GM23338 (cell line): ENCODE measurements around the gene THNSL1. TPM values are rescaled to one million over a fixed set of nuclear protein-coding genes. Genes with fewer than 3 reads are reported as not detected.

Source experiments
- ATAC-seq: fragments of 200-7000 bp; cut with Tn5 transposase; 3 replicates; pipeline ENCODE4 v1.9.1; 2020
- DNase-seq: peaks from one replicate; pipeline ENCODE4 v3.0.0-alpha.2; 2015; ENCODE audit warnings: low spot score
- H2AFZ ChIP-seq: fragments of 200-600 bp; sonication (generic); 2 replicates; pipeline ENCODE4 v1.8.0; 2016; ENCODE audit warnings: antibody characterized with exemption, mild to moderate bottlenecking, moderate library complexity
- H3F3A ChIP-seq: fragments of 200-600 bp; sonication (generic); replicated peaks from 2 replicates; pipeline ENCODE4 v1.8.0; 2017; ENCODE audit warnings: antibody characterized with exemption, mixed run types, low read depth
- H3K27ac ChIP-seq: fragments of 200-600 bp; sonication (generic); 2 replicates; pipeline ENCODE4 v1.6.1; 2016; ENCODE audit warnings: low read depth
- H3K27me3 ChIP-seq: fragments of 200-600 bp; sonication (generic); 2 replicates; pipeline ENCODE4 v1.8.0; 2016; ENCODE audit warnings: mild to moderate bottlenecking, mixed run types, moderate library complexity; ENCODE audit not compliant: insufficient read depth
- H3K36me3 ChIP-seq: fragments of 200-600 bp; sonication (generic); 2 replicates; pipeline ENCODE4 v1.8.0; 2016; ENCODE audit warnings: mild to moderate bottlenecking; ENCODE audit not compliant: insufficient read depth
- H3K4me1 ChIP-seq: fragments of 200-600 bp; sonication (generic); 2 replicates; pipeline ENCODE4 v1.8.0; 2016; ENCODE audit warnings: mild to moderate bottlenecking, moderate library complexity; ENCODE audit not compliant: insufficient read depth
- H3K4me2 ChIP-seq: fragments of 200-600 bp; sonication (generic); 2 replicates; pipeline ENCODE4 v1.7.1; 2017; ENCODE audit warnings: mixed run types
- H3K4me3 ChIP-seq: fragments of 200-600 bp; sonication (generic); 2 replicates; pipeline ENCODE4 v1.6.1; 2016; ENCODE audit warnings: mixed run types
- H3K79me2 ChIP-seq: fragments of 200-600 bp; sonication (generic); replicated peaks from 2 replicates; pipeline ENCODE4 v1.8.0; 2017; ENCODE audit warnings: mild to moderate bottlenecking; ENCODE audit not compliant: insufficient read depth
- H3K9me2 ChIP-seq: fragments of 200-600 bp; sonication (generic); 2 replicates; pipeline ENCODE4 v1.8.0; 2017; ENCODE audit not compliant: insufficient read depth
- H4K20me1 ChIP-seq: fragments of 200-600 bp; sonication (generic); replicated peaks from 2 replicates; pipeline ENCODE4 v1.8.0; 2017; ENCODE audit warnings: mild to moderate bottlenecking; ENCODE audit not compliant: insufficient read depth
- H3K27ac Mint-ChIP-seq: 2 replicates; pipeline ENCODE4 v1.8.0; 2020; ENCODE audit warnings: inconsistent platforms, mild to moderate bottlenecking, moderate library complexity, mixed read lengths
- H3K27me3 Mint-ChIP-seq: 3 replicates; pipeline ENCODE4 v1.8.0; 2022; ENCODE audit warnings: low read depth, mild to moderate bottlenecking, moderate library complexity, mixed read lengths, inconsistent platforms; ENCODE audit not compliant: insufficient read depth, poor library complexity
- H3K36me3 Mint-ChIP-seq: 3 replicates; pipeline ENCODE4 v1.8.0; 2021; ENCODE audit warnings: low read depth, mild to moderate bottlenecking, inconsistent platforms, moderate library complexity, mixed read lengths
- H3K4me1 Mint-ChIP-seq: 3 replicates; pipeline ENCODE4 v1.8.0; 2020; ENCODE audit warnings: mild to moderate bottlenecking, inconsistent platforms, mixed read lengths
- H3K4me3 Mint-ChIP-seq: 3 replicates; pipeline ENCODE4 v1.8.0; 2021; ENCODE audit warnings: moderate library complexity, mild to moderate bottlenecking, inconsistent platforms, mixed read lengths
- H3K9me3 Mint-ChIP-seq: 3 replicates; pipeline ENCODE4 v1.8.0; 2020; ENCODE audit warnings: moderate library complexity, mild to moderate bottlenecking, inconsistent platforms, mixed read lengths
- CREB1 ChIP-seq: fragments of 250-450 bp; sonication (Bioruptor Pico); IDR thresholded peaks from 2 replicates; pipeline ENCODE4 v1.5.0; 2020; ENCODE audit warnings: low read depth, mild to moderate bottlenecking, moderate library complexity
- CTCF ChIP-seq, 2 experiments: fragments of 200-600 bp in 1 of 2; sonication (generic) in 1 of 2; conservative IDR thresholded peaks; 2 replicates each; pipeline versions ENCODE4 v1.5.1 to v1.6.1; 2016 to 2017; ENCODE audit warnings: antibody characterized with exemption in 2 of 2, low read depth in 2 of 2, mild to moderate bottlenecking in 2 of 2, moderate library complexity in 1 of 2
- ETS1 ChIP-seq: IDR thresholded peaks from 2 replicates; pipeline ENCODE4 v1.6.1; 2016; ENCODE audit warnings: antibody characterized with exemption
- EZH2 ChIP-seq: fragments of 200-600 bp; sonication (generic); IDR thresholded peaks from one replicate; pipeline ENCODE4 v1.8.0; 2017; ENCODE audit warnings: antibody characterized with exemption, mild to moderate bottlenecking, low read depth; ENCODE audit not compliant: unreplicated experiment
- EZH2phosphoT487 ChIP-seq: fragments of 200-600 bp; sonication (generic); IDR thresholded peaks from one replicate; pipeline ENCODE4 v1.8.1; 2018; ENCODE audit warnings: antibody characterized with exemption; ENCODE audit not compliant: unreplicated experiment
- JUNB ChIP-seq: IDR thresholded peaks from one replicate; pipeline ENCODE4 v1.6.1; 2016; ENCODE audit warnings: antibody characterized with exemption; ENCODE audit not compliant: unreplicated experiment
- NANOG ChIP-seq: IDR thresholded peaks from 2 replicates; pipeline ENCODE4 v1.6.1; 2016; ENCODE audit warnings: antibody characterized with exemption, borderline replicate concordance
- POLR2AphosphoS5 ChIP-seq: IDR thresholded peaks from 2 replicates; pipeline ENCODE4 v1.6.1; 2016; ENCODE audit warnings: antibody characterized with exemption, low read depth
- STAT1 ChIP-seq: IDR thresholded peaks from one replicate; pipeline ENCODE4 v1.6.1; 2016; ENCODE audit warnings: antibody characterized with exemption; ENCODE audit not compliant: unreplicated experiment
- ZNF114 ChIP-seq: fragments of 250-450 bp; sonication (Bioruptor Pico); IDR thresholded peaks from 2 replicates; pipeline ENCODE4 v1.5.0; 2020; ENCODE audit warnings: mild to moderate bottlenecking, moderate library complexity
- ZNF331 ChIP-seq: fragments of 250-450 bp; sonication (Bioruptor Pico); IDR thresholded peaks from 2 replicates; pipeline ENCODE4 v1.5.0; 2020; ENCODE audit warnings: low read depth, mild to moderate bottlenecking, moderate library complexity
- polyA plus RNA-seq: library from polyadenylated mRNA; unstranded; fragments of >200 nt; fragmentation: Nextera tagmentation; extraction: Ambion mirVana; gene quantifications from 2 replicates; pipeline ENCODE4 v1.2.1, GENCODE V29; 2016
- total RNA-seq: library from RNA; depleted of rRNA; stranded (reverse); fragments of >200 nt; shearing (Covaris generic); gene quantifications from 2 replicates; pipeline ENCODE4 v1.2.3, GENCODE V29; 2014
- TF ChIP-seq, protein P1 (sequence below): IDR thresholded peaks from one replicate; pipeline ENCODE4 v1.6.1; 2018; ENCODE audit warnings: antibody characterized with exemption; ENCODE audit not compliant: unreplicated experiment
- TF ChIP-seq, protein P2 (sequence below): fragments of 250-450 bp; sonication (Bioruptor Pico); IDR thresholded peaks from 2 replicates; pipeline ENCODE4 v1.5.0; 2020; ENCODE audit warnings: mild to moderate bottlenecking, moderate library complexity

THNSL1 gene
- total and polyA plus RNA-seq, 2 experiments from 2014 or later = 2.6 to 5.8 TPM

DNA sequence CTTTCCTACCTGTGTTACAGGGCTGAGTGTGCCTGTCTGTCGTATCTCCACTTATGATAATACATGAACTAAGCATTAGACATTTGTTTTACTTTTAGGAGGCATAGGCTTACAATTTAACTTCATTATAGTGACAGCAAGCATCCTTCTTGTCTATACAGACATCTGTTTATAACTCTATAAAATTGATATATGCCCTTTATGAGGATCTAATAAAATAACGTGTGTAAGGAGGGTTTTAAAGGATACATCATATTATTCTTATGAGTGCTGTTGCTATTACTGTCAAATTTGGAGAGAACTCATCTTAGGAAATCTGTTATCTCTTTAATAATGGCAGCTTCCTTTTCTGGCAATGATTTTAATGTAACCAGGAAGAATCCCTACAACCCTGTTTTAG is 21.9 kb downstream of the THNSL1 start:
- ATAC-seq (no peak), DNase-seq (no peak)
- Histone ChIP-seq H3K4me3 (no peak overlapping the region), H3K79me2 (no peaks in the 10 kb centered on the region), H3K9me2 (no peaks in the 10 kb centered on the region), H3K4me1 (no peaks in the 10 kb centered on the region), H3K27me3 (no peaks in the 10 kb centered on the region), H3F3A (no peaks in the 10 kb centered on the region), H2AFZ (no peak overlapping the region), H4K20me1 (no peaks in the 10 kb centered on the region), H3K27ac (no peak overlapping the region), H3K4me2 (no peak overlapping the region), H3K36me3 (no peaks in the 10 kb centered on the region)
- H3K4me1 Mint-ChIP-seq = no peaks in the 10 kb centered on the region
- no peaks in the 10 kb centered on the region for H3K36me3 Mint-ChIP-seq
- H3K27me3 Mint-ChIP-seq = no peaks in the 10 kb centered on the region
- no peak overlapping the region for H3K27ac Mint-ChIP-seq
- no peaks in the 10 kb centered on the region for H3K9me3 Mint-ChIP-seq
- no peak overlapping the region for H3K4me3 Mint-ChIP-seq
- no peak for TF ChIP-seq CREB1
- TF ChIP-seq, protein P1, sequence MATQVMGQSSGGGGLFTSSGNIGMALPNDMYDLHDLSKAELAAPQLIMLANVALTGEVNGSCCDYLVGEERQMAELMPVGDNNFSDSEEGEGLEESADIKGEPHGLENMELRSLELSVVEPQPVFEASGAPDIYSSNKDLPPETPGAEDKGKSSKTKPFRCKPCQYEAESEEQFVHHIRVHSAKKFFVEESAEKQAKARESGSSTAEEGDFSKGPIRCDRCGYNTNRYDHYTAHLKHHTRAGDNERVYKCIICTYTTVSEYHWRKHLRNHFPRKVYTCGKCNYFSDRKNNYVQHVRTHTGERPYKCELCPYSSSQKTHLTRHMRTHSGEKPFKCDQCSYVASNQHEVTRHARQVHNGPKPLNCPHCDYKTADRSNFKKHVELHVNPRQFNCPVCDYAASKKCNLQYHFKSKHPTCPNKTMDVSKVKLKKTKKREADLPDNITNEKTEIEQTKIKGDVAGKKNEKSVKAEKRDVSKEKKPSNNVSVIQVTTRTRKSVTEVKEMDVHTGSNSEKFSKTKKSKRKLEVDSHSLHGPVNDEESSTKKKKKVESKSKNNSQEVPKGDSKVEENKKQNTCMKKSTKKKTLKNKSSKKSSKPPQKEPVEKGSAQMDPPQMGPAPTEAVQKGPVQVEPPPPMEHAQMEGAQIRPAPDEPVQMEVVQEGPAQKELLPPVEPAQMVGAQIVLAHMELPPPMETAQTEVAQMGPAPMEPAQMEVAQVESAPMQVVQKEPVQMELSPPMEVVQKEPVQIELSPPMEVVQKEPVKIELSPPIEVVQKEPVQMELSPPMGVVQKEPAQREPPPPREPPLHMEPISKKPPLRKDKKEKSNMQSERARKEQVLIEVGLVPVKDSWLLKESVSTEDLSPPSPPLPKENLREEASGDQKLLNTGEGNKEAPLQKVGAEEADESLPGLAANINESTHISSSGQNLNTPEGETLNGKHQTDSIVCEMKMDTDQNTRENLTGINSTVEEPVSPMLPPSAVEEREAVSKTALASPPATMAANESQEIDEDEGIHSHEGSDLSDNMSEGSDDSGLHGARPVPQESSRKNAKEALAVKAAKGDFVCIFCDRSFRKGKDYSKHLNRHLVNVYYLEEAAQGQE = no peak
- TF ChIP-seq POLR2AphosphoS5 = no peak
- TF ChIP-seq CTCF (conservative IDR thresholded peaks at IDR 0.05; ENCODE audit: low read depth in 2 of 2) = no peak
- TF ChIP-seq ZNF114 (CRISPR knock-in tag) = no peak
- no peak for TF ChIP-seq ZNF331 (CRISPR knock-in tag)
- no peak for TF ChIP-seq EZH2phosphoT487
- no peak for TF ChIP-seq ETS1
- no peak for TF ChIP-seq EZH2
- TF ChIP-seq, protein P2, sequence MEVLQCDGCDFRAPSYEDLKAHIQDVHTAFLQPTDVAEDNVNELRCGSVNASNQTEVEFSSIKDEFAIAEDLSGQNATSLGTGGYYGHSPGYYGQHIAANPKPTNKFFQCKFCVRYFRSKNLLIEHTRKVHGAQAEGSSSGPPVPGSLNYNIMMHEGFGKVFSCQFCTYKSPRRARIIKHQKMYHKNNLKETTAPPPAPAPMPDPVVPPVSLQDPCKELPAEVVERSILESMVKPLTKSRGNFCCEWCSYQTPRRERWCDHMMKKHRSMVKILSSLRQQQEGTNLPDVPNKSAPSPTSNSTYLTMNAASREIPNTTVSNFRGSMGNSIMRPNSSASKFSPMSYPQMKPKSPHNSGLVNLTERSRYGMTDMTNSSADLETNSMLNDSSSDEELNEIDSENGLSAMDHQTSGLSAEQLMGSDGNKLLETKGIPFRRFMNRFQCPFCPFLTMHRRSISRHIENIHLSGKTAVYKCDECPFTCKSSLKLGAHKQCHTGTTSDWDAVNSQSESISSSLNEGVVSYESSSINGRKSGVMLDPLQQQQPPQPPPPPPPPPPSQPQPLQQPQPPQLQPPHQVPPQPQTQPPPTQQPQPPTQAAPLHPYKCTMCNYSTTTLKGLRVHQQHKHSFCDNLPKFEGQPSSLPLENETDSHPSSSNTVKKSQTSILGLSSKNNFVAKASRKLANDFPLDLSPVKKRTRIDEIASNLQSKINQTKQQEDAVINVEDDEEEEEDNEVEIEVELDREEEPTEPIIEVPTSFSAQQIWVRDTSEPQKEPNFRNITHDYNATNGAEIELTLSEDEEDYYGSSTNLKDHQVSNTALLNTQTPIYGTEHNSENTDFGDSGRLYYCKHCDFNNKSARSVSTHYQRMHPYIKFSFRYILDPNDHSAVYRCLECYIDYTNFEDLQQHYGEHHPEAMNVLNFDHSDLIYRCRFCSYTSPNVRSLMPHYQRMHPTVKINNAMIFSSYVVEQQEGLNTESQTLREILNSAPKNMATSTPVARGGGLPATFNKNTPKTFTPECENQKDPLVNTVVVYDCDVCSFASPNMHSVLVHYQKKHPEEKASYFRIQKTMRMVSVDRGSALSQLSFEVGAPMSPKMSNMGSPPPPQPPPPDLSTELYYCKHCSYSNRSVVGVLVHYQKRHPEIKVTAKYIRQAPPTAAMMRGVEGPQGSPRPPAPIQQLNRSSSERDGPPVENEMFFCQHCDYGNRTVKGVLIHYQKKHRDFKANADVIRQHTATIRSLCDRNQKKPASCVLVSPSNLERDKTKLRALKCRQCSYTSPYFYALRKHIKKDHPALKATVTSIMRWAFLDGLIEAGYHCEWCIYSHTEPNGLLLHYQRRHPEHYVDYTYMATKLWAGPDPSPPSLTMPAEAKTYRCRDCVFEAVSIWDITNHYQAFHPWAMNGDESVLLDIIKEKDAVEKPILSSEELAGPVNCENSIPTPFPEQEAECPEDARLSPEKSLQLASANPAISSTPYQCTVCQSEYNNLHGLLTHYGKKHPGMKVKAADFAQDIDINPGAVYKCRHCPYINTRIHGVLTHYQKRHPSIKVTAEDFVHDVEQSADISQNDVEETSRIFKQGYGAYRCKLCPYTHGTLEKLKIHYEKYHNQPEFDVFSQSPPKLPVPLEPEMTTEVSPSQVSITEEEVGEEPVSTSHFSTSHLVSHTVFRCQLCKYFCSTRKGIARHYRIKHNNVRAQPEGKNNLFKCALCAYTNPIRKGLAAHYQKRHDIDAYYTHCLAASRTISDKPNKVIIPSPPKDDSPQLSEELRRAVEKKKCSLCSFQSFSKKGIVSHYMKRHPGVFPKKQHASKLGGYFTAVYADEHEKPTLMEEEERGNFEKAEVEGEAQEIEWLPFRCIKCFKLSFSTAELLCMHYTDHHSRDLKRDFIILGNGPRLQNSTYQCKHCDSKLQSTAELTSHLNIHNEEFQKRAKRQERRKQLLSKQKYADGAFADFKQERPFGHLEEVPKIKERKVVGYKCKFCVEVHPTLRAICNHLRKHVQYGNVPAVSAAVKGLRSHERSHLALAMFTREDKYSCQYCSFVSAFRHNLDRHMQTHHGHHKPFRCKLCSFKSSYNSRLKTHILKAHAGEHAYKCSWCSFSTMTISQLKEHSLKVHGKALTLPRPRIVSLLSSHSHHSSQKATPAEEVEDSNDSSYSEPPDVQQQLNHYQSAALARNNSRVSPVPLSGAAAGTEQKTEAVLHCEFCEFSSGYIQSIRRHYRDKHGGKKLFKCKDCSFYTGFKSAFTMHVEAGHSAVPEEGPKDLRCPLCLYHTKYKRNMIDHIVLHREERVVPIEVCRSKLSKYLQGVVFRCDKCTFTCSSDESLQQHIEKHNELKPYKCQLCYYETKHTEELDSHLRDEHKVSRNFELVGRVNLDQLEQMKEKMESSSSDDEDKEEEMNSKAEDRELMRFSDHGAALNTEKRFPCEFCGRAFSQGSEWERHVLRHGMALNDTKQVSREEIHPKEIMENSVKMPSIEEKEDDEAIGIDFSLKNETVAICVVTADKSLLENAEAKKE (CRISPR knock-in tag) = no peak
- no peak for TF ChIP-seq JUNB
- no peak for TF ChIP-seq STAT1
- no peak for TF ChIP-seq NANOG
